H1 (cell line): Measurements from ENCODE around the gene ZGLP1. TPM values are rescaled to one million over a fixed set of nuclear protein-coding genes. Genes with fewer than 3 reads are reported as not detected.

Experiments used
- ATF3 ChIP-seq: IDR thresholded peaks from 2 replicates; pipeline ENCODE4 v1.6.1; 2011; ENCODE audit warnings: low read depth, mild to moderate bottlenecking, low read length; ENCODE audit not compliant: insufficient read depth
- CBX5 ChIP-seq: fragments of 300-800, 300-1000 bp; sonication (generic); IDR thresholded peaks from 2 replicates; pipeline ENCODE4 v1.7.1; 2016; ENCODE audit warnings: antibody characterized with exemption, low read length, low read depth
- CEBPB ChIP-seq: IDR thresholded peaks from 2 replicates; pipeline ENCODE4 v1.6.1; 2012; ENCODE audit warnings: low read depth, low read length
- E2F6 ChIP-seq: IDR thresholded peaks from 2 replicates; pipeline ENCODE4 v1.6.1; 2012; ENCODE audit warnings: inconsistent platforms
- RFX5 ChIP-seq: IDR thresholded peaks from 2 replicates; pipeline ENCODE4 v1.6.1; 2011; ENCODE audit warnings: low read depth, low read length, improper control_type of control experiment, borderline replicate concordance
- SIRT6 ChIP-seq: IDR thresholded peaks from one replicate; pipeline ENCODE4 v1.7.1; 2012; ENCODE audit warnings: low read length, inconsistent platforms
- polyA plus RNA-seq, 7 experiments: library from polyadenylated mRNA; depleted of rRNA in 3 of 7; stranded (reverse) in 5 of 7; unstranded in 2 of 7; fragments of >200 nt in 5 of 7; fragments of 200-250 nt in 2 of 7; gene quantifications; 1 replicate in 5 of 7; 2 replicates in 1 of 7; 4 replicates in 1 of 7; pipeline versions ENCODE4 v1.2.1 to v1.2.3, GENCODE V29; 2011 to 2013; ENCODE audit warnings: missing spikeins in 2 of 7, mixed read lengths in 2 of 7
- total RNA-seq: library from RNA; stranded (reverse); fragmentation: NEBNext Ultra II Directional; extraction: Animal tissue kit (Norgen Biotek cat#: 25700); gene quantifications from 2 replicates; pipeline ENCODE4 v1.2.1, GENCODE V29; 2021

ZGLP1 gene
- total and polyA plus RNA-seq, 2 of the 8 experiments (the other 6 are each of a cell fraction or from before 2014, with no cell fraction given), result 4.2 to 5.1 TPM

- TF ChIP-seq RFX5 (no peak), E2F6 (peak; percentile 88), CEBPB (no peak), CBX5 (no peak), SIRT6 (no peak), ATF3 (0 out of 2 replicates have a peak, but pooled peaks have one; percentile 21)
Observed at GRCh38 chr19:10289167-10289835, 20.3 kb downstream of the ZGLP1 start (continued).
